HG02938 (cell line): ENCODE measurements around the gene ZNG1F.
"Not testable (repeated sequence)": the region's sequence is repeated elsewhere in the genome, so short reads cannot be mapped to it uniquely, and the experiment has no call there.

ENCODE experiments used
- ATAC-seq: cut with Tn5 transposase; IDR thresholded peaks from one replicate; pipeline ENCODE4 v1.9.1; 2021; ENCODE audit warnings: mild to moderate bottlenecking, moderate library complexity; ENCODE audit not compliant: unreplicated experiment

The ZNG1F gene

DNA sequence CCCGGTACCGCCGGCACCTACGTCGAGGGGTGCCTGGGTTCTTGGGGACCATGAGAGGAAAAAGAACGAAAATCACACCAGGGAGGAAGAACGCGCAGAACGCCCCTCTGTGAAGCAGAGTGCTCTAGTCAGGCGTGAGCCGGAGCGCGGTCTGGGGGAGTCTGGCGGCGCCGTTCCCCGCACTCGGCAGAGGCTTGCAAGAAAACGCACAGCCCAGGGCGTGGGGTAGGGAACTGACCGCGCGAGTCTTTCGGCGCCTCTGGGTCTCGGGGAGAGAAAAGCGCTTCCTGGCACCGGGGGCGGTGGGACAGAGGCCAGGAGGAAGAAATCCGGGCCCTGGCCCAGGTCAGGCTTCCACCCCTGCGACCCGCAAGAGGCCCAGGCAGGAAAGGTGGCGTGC is 65.3 kb downstream of the ZNG1F start:
- ATAC-seq = not testable (repeated sequence)

DNA sequence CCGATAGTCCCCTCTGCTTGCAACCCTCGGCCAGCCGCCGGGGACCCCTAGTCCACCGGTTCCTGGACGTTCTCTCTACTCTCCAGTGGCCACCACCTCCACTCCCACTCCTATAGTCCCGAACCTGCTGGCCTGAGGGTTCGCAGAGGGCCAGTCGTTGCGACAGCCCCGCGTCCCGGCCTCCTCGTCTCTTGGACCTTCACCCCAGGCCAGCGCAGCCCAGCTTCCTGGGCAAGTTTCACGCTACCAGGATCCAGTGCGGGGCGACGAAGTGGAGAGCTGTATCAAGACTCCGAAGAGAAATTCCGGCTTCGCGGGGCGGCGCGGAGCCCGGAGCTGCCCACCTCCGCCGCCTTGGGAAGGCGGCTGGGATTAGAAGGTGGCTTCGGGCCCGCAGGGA is 65.7 kb downstream of the ZNG1F start:
- ATAC-seq = not testable (repeated sequence)

DNA sequence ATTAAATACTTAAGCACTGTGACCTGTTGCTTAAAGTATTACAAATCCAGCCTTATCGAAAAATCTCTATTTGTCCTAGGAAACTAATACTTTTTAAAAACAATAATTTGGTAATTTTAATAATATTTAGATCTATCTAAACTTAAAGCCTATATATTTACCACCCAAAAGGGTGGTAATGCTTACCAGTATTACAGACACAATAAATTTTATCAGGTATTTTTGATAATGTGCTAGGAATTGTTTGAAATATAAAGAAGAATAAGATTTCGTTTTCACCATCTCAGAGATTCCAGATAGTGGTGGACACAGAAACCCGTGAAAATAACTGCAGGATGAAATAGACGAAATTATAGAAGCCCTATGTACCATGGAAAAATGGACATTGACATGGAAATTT is 68.4 kb downstream of the ZNG1F start:
- ATAC-seq = not testable (repeated sequence)

DNA sequence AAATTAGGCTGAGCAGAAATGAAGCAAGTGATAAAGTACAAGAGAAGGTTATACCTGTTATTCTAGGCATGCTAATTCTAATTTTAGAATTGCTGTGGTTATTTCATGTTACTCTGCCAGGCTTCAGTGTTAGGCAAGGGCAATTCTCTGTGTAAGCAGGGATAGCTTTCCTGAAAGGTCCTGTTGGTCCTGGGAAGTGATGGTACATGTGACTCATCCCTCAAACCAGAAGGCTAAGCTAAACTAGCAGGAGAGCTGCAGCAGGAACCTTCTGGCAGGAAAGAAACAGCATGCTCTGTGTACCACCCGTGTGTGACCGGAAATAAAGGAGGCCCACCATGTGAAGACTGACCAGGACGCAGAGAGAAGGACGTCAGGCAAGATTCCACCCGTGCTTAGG is 69.4 kb downstream of the ZNG1F start:
- not testable (repeated sequence) for ATAC-seq

DNA sequence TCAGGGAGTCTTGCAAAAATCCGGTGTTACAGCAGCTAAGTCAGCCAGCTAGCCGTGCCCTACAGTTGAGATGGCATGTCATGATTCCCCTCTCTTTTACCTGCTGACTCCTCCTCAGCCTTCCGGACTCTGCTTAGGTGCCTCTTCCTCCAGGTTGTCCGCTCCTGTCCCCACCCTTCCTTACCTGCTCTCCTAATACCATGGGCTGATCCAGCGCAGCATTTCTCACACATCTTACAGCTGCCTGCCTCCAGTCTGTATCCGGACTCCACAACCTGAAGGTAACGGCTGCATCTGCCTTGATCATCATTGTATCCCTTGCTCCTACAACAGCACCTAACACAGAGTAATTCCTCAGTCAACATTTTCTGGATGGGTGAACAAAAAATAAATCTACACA is 69.8 kb downstream of the ZNG1F start:
- ATAC-seq = not testable (repeated sequence)

DNA sequence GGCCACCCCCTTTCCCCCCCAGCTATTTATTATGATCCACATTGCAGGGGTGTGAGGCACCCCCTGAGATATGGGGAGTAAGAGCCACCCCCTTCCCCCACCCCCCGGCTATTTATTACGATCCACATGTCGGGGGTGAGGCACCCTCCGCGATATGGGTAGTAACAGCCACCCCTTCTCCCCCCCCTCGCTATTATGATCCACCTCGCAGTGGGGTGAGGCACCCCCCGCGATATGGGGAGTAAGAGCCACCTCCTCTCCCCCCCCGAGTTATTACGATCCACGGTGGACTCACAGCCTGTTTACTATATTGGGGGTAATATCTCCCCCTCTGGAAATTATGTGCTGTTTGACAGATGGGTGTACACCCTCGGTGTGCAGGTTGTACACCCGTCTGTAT is 75.8 kb downstream of the ZNG1F start:
- not testable (repeated sequence) for ATAC-seq

DNA sequence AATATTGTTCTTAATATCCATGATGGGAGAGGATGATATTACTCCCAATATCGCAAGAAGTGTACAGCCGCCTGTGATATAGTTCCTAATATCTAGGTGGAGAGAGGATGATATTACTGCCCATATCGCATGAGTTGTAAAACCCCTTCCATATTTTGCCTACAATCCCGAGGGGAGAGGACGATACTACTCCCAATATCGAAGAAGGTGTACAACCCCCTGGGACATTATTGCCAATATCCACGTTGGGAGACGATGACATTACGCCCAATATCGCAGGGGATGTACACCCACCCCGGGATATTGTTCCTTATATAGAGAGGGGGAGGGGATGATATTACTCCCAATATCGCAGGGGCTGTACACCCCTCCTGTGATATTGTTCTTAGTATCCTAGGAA is 77.7 kb downstream of the ZNG1F start:
- not testable (repeated sequence) for ATAC-seq

DNA sequence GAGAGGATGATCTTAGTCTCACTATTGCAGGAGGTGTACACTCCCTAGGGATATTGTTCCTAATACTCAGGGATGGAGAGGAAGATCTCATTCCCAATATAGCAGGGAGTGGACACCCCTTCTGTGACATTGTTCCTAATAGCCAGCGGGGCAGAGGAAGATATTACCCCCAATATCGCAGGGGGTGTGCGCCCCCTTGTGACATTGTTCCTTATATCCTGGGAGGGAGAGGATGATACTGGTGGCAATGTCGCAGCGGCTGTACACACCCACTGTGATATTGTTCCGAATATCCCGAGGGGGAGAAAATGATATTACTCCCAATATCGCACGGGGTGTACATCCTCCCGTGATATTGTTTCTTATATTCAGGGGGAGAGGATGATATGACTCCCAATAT is 78.2 kb downstream of the ZNG1F start:
- ATAC-seq = not testable (repeated sequence)

DNA sequence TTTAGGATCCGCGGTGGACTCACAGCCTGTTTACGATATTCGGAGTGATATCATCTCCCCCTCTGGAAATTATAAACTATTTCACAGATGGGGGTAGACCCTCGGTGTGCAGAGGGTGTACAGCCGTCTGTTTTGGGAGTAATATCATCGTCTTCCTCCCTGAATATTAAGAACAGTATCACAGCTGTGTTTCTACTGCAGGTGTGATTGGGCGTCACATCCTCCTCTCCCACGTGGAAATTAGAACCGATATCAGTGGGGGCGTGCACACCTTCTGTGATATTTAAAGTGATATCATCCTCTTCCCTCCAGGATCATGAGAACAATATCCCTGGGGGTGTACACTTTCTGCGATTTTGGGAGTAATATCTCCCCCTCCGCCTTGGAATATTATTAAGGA is 79.9 kb downstream of the ZNG1F start:
- not testable (repeated sequence) for ATAC-seq

DNA sequence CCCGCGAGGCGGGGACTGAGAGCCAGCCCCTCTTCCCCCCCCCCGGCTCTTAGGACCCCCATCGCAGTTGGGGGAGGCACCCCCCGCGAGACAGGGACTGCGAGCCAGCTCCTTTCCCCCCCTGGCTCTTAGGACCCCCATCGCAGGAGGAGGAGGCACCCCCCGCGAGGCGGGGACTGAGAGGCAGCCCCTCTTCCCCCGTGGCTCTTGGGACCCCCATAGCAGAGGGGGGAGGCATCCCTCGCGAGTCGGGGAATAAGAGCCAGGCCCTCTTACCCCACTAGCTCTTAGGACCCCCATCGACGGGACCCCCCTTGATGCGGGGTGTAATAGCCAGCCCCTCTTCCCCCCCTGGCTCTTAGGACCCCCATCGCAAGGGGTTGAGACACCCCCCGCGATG is 80.3 kb downstream of the ZNG1F start:
- ATAC-seq = not testable (repeated sequence)

DNA sequence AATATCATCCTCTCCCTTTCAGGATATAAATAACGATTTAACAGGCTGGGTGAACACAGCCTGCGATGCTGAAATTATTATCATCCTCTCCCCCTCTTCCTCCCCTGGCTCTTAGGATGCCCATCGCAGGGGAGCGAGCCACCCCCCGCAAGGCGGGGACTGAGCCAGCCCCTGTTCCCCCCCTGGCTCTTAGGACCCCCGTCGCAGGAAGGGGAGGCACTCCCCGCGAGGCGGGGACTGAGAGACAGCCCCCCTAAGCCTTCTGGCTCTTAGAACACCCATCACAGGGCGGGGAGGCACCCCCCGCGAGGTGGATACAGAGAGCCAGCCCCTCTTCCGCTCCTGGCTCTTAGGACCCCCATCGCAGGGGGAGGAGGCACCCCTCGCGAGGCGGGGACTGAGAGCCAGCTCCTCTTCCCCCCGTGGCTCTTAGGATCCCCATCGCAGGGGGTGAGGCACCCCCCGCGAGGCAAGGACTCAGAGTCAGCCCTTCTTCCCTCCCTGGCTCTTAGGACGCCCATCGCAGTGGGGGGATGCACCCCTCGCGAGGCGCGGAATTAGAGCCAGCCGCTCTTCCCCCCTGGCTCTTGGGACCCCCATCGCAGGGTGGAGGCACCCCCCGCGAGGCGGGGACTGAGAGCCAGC is 82.5 kb downstream of the ZNG1F start:
- ATAC-seq = not testable (repeated sequence)

DNA sequence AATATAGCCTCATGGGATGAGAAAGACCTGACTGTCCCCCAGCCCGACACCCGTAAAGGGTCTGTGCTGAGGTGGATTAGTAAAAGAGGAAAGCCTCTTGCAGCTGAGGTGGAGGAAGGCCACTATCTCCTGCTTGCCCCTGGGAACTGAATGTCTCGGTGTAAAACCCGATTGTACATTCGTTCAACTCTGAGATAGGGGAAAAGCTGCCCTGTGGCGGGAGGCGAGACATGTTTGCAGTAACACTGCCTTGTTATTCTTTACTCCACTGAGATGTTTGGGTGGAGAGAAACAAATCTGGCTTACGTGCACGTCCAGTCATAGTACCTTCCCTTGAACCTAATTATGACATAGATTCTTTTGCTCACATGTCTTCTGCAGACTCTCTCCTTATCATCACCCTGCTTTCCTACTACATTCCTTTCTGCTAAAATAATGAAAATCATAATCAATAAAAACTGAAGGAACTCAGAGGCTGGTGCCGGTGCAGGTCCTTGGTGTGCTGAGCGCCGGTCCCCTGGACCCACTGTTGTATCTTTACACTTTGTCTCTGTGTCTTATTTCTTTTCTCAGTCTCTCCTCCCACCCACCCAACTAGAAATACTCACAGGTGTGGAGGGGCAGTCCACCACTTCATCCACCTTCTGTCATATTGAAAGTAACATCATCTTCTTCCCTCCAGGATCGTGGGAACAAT is 83.4 kb downstream of the ZNG1F start:
- ATAC-seq = not testable (repeated sequence)

DNA sequence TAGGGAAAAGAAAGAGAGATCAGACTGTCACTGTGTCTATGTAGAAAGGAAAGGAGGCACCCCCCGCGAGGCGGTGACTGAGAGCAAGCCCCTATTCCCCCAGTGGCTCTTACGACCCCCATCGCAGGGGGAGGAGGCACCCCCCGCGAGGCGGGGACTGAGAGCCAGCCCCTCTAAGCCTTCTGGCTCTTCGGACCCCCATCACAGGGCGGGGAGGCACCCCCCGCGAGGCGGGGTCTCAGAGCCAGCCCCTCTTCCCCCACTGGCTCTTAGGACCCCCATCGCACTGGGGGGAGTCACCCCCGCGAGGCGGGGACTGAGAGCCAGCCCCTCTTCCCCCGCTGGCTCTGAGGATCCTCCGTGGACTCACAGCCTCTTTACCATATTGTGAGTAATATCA is 84.6 kb downstream of the ZNG1F start:
- not testable (repeated sequence) for ATAC-seq

DNA sequence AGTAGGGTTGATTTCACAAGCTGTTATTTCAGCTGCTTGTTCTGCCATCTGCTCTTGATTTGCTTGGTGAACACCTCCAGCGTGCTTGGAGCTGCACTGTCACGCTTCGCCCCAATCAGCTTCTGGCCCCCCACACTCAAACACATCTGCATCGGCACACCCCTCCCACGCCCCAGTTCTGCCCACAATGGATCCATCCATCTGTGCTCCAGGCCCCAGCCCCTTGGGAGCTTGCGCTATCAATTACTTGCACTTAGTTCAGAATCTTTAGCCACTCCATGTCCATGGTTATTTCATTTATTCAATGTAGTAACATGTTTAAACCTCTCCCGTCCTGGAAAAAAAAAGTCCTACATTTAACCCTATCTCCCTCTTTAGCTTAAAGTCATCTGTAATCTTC is 88.6 kb downstream of the ZNG1F start:
- ATAC-seq = not testable (repeated sequence)

DNA sequence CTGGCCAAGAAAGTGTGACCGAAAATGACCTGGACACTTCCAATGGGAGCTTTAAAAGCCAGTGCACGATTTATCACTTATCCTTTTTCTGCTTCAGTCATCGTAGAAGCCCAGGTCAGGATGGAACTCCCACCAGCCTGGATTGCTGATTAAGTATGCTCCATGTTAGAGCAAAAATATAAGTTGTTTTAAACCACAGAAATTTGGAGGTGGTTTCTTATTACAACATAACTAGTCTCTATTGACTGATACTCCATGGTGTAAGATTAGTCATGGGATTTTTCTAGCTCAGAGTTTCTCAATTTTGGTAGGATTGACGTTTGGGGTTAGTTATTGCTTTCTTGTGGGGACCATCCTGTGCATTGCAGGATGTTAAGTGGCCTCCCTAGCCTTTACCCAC is 90.4 kb downstream of the ZNG1F start:
- not testable (repeated sequence) for ATAC-seq

DNA sequence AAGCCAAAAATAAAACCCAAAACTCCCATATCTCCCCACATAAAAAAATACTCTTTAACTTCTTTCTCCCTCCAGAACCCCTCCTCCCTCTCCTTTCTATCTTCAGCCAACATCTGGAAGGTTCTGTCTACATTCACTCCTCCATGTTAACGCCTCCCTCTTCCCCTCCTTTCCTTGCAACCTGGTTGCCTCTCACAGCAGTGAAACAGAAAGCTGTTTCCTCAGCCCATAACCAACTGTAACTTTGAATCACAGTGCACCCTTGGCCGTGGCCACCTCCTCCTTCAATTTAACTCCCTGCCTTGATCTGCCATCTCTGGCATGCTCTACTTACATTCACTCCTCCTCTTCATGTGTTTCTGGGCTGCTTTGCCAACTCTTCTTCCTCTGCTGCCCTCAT is 94.1 kb downstream of the ZNG1F start:
- ATAC-seq = not testable (repeated sequence)

DNA sequence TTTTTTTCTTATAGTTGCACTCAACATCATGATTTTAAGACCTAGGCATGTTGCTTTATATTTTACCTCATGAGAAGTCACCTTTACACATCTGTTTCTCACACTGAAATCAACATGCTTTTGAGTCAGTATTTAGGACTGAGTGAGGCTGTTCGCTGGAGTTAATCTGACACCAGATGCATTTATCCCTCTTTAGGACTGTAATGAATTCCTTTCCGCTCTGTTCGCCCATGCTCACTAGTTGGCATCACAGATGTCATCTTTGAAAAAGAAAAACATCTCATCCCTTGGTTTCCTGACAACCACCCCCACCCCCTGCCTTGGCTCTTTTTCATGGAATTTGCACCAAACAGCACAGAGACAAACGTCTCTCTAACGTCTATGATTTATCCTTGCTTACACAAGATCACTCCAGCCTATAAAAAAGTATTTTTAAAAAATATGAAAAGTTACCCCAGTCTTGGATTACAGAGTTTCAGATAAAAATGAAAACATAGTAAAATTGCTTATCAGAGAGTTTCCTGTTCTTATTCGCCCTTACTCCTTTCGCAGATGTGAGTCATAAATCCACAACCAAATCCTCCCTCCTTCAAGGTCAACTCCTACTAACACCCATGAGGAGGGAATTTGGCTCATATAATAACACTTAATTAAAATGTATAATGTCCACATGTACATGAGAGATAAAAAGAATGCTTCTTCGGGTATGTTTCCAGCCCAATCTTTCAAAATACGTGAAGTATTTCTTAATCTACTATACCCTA is 94.9 kb downstream of the ZNG1F start:
- not testable (repeated sequence) for ATAC-seq

DNA sequence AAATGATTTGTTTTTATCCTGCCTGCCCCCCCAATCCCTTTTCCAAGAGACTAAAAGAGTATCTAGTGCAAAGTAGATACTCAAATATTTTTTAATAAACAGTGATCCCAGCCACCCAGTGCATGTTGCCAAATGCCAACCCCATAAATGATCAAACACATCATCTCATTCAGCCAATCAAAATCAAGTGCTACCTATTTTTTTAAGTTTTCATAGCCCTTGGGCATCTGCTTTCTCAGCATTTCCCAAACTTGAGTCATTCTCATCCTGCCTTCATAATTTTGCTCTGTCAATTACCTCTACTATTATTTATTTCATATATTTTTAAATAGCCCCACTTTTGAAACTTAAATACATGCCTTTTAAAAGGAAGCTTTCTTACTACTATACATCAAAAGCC is 98.2 kb downstream of the ZNG1F start:
- not testable (repeated sequence) for ATAC-seq

DNA sequence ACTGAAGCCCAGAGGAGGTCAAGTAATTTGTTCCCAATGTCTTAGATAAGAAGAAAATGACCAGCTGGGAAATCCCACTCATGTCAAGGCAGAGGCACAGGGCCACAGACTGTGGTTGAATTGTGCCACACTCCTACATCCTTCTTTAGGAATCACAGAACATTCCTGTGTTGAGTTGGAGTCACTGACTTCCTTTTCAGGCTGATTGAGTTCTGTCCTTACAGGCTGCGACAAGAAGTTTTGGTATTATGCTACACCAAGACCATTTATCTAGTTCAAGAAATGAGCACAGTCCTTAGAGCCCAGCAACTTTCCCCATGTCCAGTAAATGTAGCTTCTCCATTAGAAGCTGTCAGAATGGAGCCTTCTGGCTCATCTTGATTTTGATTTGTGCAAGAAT is 98.7 kb downstream of the ZNG1F start:
- ATAC-seq = not testable (repeated sequence)

DNA sequence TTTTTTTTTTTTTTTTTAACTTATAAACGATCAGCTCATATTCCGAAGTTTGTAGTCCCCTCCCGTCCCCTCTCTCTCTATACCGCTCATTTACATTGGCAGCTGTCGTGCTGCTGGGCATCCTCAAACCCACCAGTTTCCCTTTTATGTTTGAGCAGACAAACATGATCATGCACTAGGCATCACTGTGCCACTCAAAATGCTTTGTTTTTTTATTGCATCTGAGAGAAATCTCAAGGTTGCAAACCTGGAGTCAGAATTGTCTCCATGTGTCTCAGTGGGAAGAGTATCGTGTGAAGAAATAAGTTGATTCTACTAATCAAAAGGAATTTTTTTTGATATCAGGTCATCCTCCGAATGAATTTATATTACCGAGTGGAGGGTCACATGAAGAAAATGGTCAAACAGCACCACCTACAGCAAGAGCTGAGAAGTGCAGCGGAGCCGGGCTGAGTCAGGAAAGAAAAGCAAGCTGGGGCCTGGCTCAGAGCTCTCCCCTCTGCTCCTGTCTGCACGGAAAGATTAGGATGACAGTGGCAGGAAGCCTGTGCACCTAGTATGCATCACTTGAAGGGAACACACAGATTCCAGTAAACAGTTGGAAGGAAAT is 100.6 kb downstream of the ZNG1F start:
- ATAC-seq = peak; percentile 67

DNA sequence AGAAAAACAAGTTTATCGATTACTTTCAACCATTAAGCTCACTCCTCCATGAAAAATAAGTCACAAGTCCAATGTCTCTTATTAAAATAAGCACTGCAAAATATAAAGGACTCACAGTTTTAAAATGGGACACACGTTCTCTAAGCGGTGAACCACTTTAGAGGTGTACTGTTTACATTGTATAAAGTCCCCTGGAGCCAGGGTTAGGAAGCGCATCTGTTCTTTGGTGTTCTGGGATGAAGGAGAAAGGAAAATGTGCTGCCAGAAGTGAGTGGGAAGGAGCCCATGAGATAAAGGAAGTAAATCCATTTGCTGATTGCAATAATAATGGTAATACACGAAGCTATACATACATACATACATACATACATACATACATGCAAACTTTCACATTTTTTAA is 101.2 kb downstream of the ZNG1F start:
- not testable (repeated sequence) for ATAC-seq
